GM18907 (cell line): ENCODE data around the gene C15orf40.
"Not testable (repeated sequence)": the region's sequence is repeated elsewhere in the genome, so short reads cannot be mapped to it uniquely, and the experiment has no call there.

ENCODE experiments used
- ATAC-seq: cut with Tn5 transposase; IDR thresholded peaks from one replicate; pipeline ENCODE4 v1.9.1; 2021; ENCODE audit warnings: mild to moderate bottlenecking, moderate library complexity; ENCODE audit not compliant: unreplicated experiment

The C15orf40 gene

GRCh38 chr15:82952158-82953081 lies 59.0 kb downstream of the C15orf40 start, which contains the start of gene HOMER2:
Gene HOMER2, minus strand, starts transcription at chr15:82952720. Its CDS starts 185 bp downstream, at chr15:82952535.
- ATAC-seq, result no peak

GRCh38 chr15:82951472-82952157 lies 59.8 kb downstream of the C15orf40 start:
- no peak for ATAC-seq

DNA sequence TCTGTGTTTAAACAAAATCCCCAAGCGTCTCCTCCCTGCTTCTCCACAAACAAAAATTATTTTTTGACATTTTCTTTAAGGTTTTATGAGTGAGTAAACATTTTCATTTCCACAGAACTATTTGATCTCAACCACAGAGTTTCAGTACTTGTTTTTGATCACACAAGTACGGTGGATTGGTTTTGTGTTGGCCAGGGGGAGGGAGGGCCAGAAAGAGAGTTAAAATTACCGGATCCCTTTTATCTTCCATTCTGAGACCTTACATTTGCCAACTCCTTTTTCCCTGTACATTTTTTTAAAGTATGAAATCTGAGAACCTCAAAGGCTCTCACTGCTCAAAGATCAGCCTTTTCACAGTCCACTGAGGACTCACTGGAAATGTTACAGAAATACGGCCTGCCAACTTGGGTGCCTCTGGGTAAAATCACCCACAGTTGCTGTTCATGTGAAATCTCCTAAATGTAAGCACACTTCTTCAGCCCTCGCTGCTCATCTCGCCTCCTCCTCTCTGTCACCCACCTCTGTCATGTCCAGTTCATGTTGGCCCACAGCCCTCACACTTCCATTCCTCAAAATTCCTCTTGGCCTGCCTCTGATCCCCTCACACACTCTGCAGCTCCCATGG lies 60.6 kb downstream of the C15orf40 start:
- peak; percentile 51 for ATAC-seq

GRCh38 chr15:82950295-82950694 lies 61.1 kb downstream of the C15orf40 start:
- ATAC-seq, result no peak

DNA sequence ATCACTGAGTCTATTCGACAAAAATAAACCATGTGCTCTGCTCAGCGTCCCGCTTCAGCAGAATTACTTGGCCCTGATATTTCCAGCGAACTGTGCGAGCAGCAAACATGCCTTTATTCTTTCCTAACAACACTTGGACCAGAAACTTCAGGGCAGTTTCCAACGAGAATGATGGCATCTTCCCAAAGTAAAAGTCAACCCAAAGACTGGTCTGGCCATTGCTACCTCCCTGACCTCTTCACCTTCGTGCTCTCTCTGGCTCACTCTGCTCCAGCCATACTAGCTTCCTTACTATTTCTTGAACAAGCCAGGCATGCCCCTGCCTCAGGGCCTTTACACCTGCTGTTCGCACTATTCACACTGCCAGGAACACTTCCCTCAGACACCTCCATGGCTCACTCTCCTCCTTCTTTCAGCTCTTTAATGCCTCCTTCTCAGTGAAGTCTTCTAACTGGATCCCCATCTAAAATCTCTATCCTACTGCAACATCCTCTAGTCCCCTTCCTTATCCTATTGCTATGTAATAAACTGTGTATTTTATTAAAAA lies 65.2 kb downstream of the C15orf40 start:
- ATAC-seq, result no peak

GRCh38 chr15:82945326-82945725 lies 66.1 kb downstream of the C15orf40 start:
- no peak for ATAC-seq

DNA sequence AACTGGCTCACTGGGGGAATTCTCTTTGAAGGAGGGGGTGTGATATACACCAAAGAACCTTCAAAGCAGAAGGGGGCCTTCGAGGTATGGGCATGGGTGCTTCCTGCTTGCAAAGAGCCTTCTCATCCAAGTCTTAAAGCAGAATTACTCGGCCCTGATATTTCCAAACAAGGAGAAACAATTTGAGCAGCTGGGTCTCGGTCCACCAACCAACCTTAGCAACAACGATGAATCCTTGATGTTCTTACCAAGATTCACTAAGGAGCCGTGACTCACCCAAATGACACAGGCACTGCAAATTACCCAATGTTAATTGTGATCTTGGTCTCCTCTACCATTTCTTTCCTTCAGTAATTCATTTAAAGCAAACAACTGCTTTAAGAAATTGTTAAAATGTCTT lies 66.6 kb downstream of the C15orf40 start:
- ATAC-seq, result no peak

DNA sequence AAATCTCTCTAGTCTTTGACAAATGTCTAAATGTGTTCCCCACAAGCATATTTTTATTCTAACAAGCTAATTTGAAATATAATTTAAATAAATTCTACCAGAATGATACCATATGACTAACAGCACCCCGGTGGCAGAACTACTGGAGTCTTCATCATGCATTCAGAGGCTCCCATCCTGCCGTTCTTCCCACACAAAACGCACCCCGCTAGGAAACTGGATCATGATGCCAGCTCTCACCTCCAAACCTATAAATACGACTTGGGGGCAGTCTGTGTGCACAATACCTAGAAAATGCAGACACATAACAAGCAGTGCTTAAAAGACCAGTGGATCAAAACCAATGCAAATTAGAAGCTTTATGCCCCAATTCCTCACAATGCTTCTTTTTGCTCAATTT lies 67.4 kb downstream of the C15orf40 start:
- no peak for ATAC-seq

DNA sequence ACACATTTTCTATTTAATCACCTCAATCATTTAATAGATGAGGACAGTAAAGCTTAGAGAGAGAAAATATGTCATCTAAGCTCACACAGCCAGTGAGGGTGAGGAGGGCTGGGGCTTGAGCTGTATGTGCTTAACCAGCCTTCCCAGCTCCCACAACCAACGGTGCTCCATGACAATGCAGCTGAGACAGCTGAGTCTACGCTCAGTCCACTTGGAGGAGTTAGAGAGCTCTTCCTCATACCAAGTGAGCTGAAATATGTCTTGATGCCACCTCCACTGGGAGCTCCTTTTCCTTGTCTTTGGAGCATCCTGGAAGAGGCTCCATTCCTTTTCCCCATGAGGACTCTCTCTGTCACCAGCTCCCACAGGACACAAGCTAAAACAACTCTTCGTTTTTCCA lies 68.3 kb downstream of the C15orf40 start:
- no peak for ATAC-seq

DNA sequence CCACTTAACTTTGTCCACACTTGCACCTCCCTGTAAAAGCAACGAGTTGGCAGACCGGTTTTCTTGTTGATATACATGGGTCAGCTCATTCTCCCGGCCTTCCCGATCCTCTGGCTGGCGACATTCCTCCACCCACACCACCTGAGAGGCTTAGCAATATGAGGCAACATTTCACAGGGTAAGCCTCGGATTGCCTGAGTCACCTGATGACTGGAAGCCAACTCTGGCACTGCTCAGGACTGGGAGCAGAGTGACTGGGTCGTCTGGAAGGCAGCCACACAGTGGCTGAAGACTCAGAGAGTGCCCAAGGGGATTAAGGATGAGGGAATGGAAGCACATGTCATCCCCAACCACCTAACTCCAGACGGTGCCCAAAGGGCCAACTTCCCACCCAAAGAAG lies 68.7 kb downstream of the C15orf40 start:
- ATAC-seq, result no peak

DNA sequence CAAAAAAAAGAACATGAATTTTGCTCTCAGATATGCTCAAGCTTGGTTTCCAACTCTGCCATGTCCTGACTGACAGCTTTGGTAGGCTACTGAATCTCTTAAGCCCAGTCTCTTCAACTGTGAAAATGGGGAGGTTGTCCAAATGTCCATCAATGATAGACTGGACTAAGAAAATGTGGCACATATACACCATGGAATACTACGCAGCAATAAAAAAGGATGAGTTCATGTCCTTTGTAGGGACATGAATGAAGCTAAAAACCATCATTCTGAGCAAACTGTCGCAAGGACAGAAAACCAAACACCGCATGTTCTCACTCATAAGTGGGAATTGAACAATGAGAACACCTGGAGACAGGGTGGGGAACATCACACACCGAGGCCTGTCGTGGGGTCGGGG lies 71.8 kb downstream of the C15orf40 start:
- not testable (repeated sequence) for ATAC-seq
